ENCODE data around the gene TMEM54.

Gene TMEM54

GRCh38 chr1:32874860-32875752 is 26.1 kb downstream of the TMEM54 start:
- H3K27ac ChIP-seq (replicated peaks), result no peak overlapping the region
- no peak for TF ChIP-seq GABPA (IDR thresholded peaks at IDR 0.05; ENCODE audit: low read depth)
- no peak for TF ChIP-seq POLR2AphosphoS5 (IDR thresholded peaks at IDR 0.05; ENCODE audit: low read depth)
- TF ChIP-seq SPI1 (IDR thresholded peaks at IDR 0.05; ENCODE audit: borderline replicate concordance, low read depth), result no peak
- TF ChIP-seq REST (IDR thresholded peaks at IDR 0.05; ENCODE audit: insufficient replicate concordance, low read depth), result no peak
- TF ChIP-seq CTCF (IDR thresholded peaks at IDR 0.05; ENCODE audit: insufficient read depth, low read length), result no peak
- H3K4me3 ChIP-seq (replicated peaks; ENCODE audit: insufficient read depth, low read length), result no peak overlapping the region
- H3K27me3 ChIP-seq (ENCODE audit: insufficient read depth, poor library complexity, severe bottlenecking), result peaks cover 32% of the 10 kb centered on the region
- no peak for DNase-seq (ENCODE audit: low read depth in 1 of 2, low spot score in 1 of 2)

DNA sequence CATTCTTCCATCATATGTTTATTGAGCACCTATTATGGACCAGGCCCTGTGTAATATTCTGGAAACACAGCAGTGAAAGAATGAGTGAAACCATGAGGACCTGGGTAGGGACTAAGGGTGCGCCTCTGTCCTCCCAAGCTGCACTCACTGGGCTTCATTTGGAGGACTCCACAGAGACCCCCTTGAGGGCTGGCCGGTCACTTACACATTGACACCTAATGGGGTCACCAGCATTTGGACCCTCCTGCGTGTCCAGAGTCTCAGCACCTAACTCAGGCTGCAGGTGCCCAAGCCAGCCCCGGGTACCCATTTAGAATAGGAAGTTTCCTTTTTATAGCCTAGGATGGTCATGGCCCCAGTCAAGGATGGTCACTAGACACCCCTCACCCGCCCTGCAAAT is 27.7 kb downstream of the TMEM54 start:
- DNase-seq (ENCODE audit: low read depth in 1 of 2, low spot score in 1 of 2), result no peak
- no peak overlapping the region for H3K4me3 ChIP-seq (replicated peaks; ENCODE audit: insufficient read depth, low read length)
- TF ChIP-seq CTCF (IDR thresholded peaks at IDR 0.05; ENCODE audit: insufficient read depth, low read length) (no peak), POLR2AphosphoS5 (IDR thresholded peaks at IDR 0.05; ENCODE audit: low read depth) (no peak), REST (IDR thresholded peaks at IDR 0.05; ENCODE audit: insufficient replicate concordance, low read depth) (no peak), GABPA (IDR thresholded peaks at IDR 0.05; ENCODE audit: low read depth) (no peak), SPI1 (IDR thresholded peaks at IDR 0.05; ENCODE audit: borderline replicate concordance, low read depth) (no peak)
- peaks cover 38% of the 10 kb centered on the region for H3K27me3 ChIP-seq (ENCODE audit: insufficient read depth, poor library complexity, severe bottlenecking)
- H3K27ac ChIP-seq (replicated peaks), result no peak overlapping the region

DNA sequence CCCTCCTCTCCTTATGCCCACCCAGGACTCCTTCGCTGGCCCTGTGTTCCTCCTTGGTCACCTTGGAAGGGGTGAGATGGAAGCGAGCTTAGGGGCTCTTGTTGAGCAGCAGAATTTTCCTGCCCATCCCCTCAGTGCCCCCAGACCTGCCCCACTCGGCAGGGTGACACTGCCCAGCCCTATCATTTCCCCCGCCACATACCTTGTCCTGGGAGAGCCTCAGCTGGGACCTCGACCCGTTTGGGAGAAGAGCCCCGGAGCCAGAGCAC is 29.1 kb downstream of the TMEM54 start:
- no peak overlapping the region for H3K27ac ChIP-seq (replicated peaks)
- no peak overlapping the region for H3K4me3 ChIP-seq (replicated peaks; ENCODE audit: insufficient read depth, low read length)
- H3K27me3 ChIP-seq (ENCODE audit: insufficient read depth, poor library complexity, severe bottlenecking), result peaks cover 36% of the 10 kb centered on the region
- DNase-seq (ENCODE audit: low read depth in 1 of 2, low spot score in 1 of 2), result no peak
- TF ChIP-seq SPI1 (IDR thresholded peaks at IDR 0.05; ENCODE audit: borderline replicate concordance, low read depth) (no peak), REST (IDR thresholded peaks at IDR 0.05; ENCODE audit: insufficient replicate concordance, low read depth) (no peak), POLR2AphosphoS5 (IDR thresholded peaks at IDR 0.05; ENCODE audit: low read depth) (no peak), CTCF (IDR thresholded peaks at IDR 0.05; ENCODE audit: insufficient read depth, low read length) (no peak), GABPA (IDR thresholded peaks at IDR 0.05; ENCODE audit: low read depth) (no peak)
